ENCODE measurements around the gene PARVB.

DNA sequence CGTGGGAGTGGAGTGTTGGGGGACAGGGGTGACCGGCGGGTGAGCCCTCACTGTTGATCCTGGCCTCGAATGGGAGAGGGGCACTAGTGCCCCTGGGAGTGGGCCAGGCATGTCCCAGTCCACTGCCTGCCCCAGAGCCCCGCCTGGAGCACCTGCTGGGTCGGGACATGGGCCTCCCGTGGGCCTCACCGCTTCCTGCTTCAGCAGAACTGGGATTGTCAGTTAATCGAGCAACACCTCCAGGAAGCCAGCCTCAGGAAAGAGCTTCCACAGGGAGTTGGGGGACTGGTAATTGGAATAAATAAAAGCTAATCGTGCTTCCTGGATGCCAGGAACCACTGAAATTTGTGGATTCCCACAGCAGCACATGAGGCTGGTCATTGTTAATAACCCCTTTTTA lies 43.8 kb downstream of the PARVB start:
- TF ChIP-seq SUZ12 (IDR thresholded peaks at IDR 0.05; ENCODE audit: extremely low read depth, insufficient read depth, insufficient read length) (no peak), YY1 (IDR thresholded peaks at IDR 0.05; ENCODE audit: insufficient read depth, insufficient read length) (no peak), ZNF274 (IDR thresholded peaks at IDR 0.05; ENCODE audit: low read depth, low read length) (no peak)

Measured in NT2/D1 (cell line).